Astrocyte (in vitro differentiated cells and primary cell): ENCODE data around the gene ARMC9. TPM values are rescaled to one million over a fixed set of nuclear protein-coding genes. Genes with fewer than 3 reads are reported as not detected.

ENCODE experiments used
- DNase-seq: peaks from one replicate; pipeline ENCODE4 v3.0.0-alpha.2; 2010; ENCODE audit warnings: low read depth
- FAIRE-seq: peaks from 2 replicates; lab custom pipeline; 2011; peaks lifted over from hg19 to GRCh38; lab: Jason Lieb, UNC
- H2AFZ ChIP-seq: 2 replicates; pipeline ENCODE4 v1.6.0; 2012; ENCODE audit warnings: low read depth, low read length, inconsistent platforms
- H3K27ac ChIP-seq: 2 replicates; pipeline ENCODE4 v1.5.1; 2011; ENCODE audit warnings: low read depth, low read length, inconsistent platforms
- H3K27me3 ChIP-seq: 2 replicates; pipeline ENCODE4 v1.6.0; 2011; ENCODE audit warnings: low read length, inconsistent platforms; ENCODE audit not compliant: insufficient read depth
- H3K36me3 ChIP-seq: 2 replicates; pipeline ENCODE4 v1.5.1; 2011; ENCODE audit warnings: low read length, inconsistent platforms; ENCODE audit not compliant: insufficient read depth
- H3K4me1 ChIP-seq: 2 replicates; pipeline ENCODE4 v1.5.1; 2011; ENCODE audit warnings: low read length, inconsistent platforms; ENCODE audit not compliant: insufficient read depth
- H3K4me2 ChIP-seq: 2 replicates; pipeline ENCODE4 v1.6.0; 2012; ENCODE audit warnings: low read length, inconsistent platforms
- H3K4me3 ChIP-seq: 2 replicates; pipeline ENCODE4 v1.5.1; 2011; ENCODE audit warnings: low read depth, mild to moderate bottlenecking, low read length, inconsistent platforms; ENCODE audit not compliant: insufficient read depth
- H3K79me2 ChIP-seq: 2 replicates; pipeline ENCODE4 v1.6.0; 2012; ENCODE audit warnings: mild to moderate bottlenecking, low read length, inconsistent platforms; ENCODE audit not compliant: insufficient read depth
- H3K9ac ChIP-seq: 2 replicates; pipeline ENCODE4 v1.6.0; 2012; ENCODE audit warnings: mild to moderate bottlenecking, low read length, inconsistent platforms
- H3K9me3 ChIP-seq: 2 replicates; pipeline ENCODE4 v1.5.1; 2012; ENCODE audit warnings: low read depth, mild to moderate bottlenecking, low read length, inconsistent platforms; ENCODE audit not compliant: insufficient read depth
- H4K20me1 ChIP-seq: 2 replicates; pipeline ENCODE4 v1.6.0; 2012; ENCODE audit warnings: low read length, inconsistent platforms; ENCODE audit not compliant: insufficient read depth
- H3K27ac Mint-ChIP-seq: one replicate; pipeline ENCODE4 v1.8.0; 2021; ENCODE audit warnings: mild to moderate bottlenecking, mixed read lengths; ENCODE audit not compliant: unreplicated experiment
- H3K27me3 Mint-ChIP-seq: one replicate; pipeline ENCODE4 v1.8.0; 2021; ENCODE audit warnings: low read depth, mixed read lengths; ENCODE audit not compliant: unreplicated experiment
- H3K36me3 Mint-ChIP-seq: one replicate; pipeline ENCODE4 v1.8.0; 2021; ENCODE audit warnings: low read depth, mixed read lengths; ENCODE audit not compliant: unreplicated experiment
- H3K4me1 Mint-ChIP-seq: one replicate; pipeline ENCODE4 v1.8.0; 2021; ENCODE audit warnings: low read depth, mixed read lengths; ENCODE audit not compliant: unreplicated experiment
- H3K4me3 Mint-ChIP-seq: one replicate; pipeline ENCODE4 v1.8.0; 2021; ENCODE audit warnings: mild to moderate bottlenecking, moderate library complexity, mixed read lengths; ENCODE audit not compliant: unreplicated experiment
- H3K9me3 Mint-ChIP-seq: one replicate; pipeline ENCODE4 v1.8.0; 2021; ENCODE audit warnings: mild to moderate bottlenecking, mixed read lengths; ENCODE audit not compliant: unreplicated experiment
- EZH2 ChIP-seq: IDR thresholded peaks from 2 replicates; pipeline ENCODE4 v1.6.1; 2012; ENCODE audit warnings: mild to moderate bottlenecking, low read length, inconsistent platforms; ENCODE audit not compliant: insufficient read depth
- total RNA-seq: library from RNA; stranded (reverse); gene quantifications from 2 replicates; pipeline ENCODE4 v1.2.1, GENCODE V29; 2021
- TF ChIP-seq, protein P1 (sequence below): IDR thresholded peaks from 2 replicates; pipeline ENCODE4 v1.5.1; 2011; ENCODE audit warnings: low read depth, mild to moderate bottlenecking, inconsistent platforms, low read length, moderate library complexity; ENCODE audit not compliant: insufficient read depth

Gene ARMC9
- total RNA-seq, 1 donor from 2014 or later = 52.4 TPM

- no peaks in the 10 kb centered on the region for H3K36me3 ChIP-seq
- no peaks in the 10 kb centered on the region for H3K27me3 ChIP-seq
- peaks cover 4% of the 10 kb centered on the region for H3K4me1 ChIP-seq
- H3K4me3 Mint-ChIP-seq = no peak overlapping the region
- H3K27me3 Mint-ChIP-seq = peaks cover 22% of the 10 kb centered on the region
- no peaks in the 10 kb centered on the region for H3K9me3 Mint-ChIP-seq
- FAIRE-seq (no peak), DNase-seq (no peak)
- no peak overlapping the region for H3K4me3 ChIP-seq
- TF ChIP-seq EZH2 = no peak
- TF ChIP-seq, protein P1, sequence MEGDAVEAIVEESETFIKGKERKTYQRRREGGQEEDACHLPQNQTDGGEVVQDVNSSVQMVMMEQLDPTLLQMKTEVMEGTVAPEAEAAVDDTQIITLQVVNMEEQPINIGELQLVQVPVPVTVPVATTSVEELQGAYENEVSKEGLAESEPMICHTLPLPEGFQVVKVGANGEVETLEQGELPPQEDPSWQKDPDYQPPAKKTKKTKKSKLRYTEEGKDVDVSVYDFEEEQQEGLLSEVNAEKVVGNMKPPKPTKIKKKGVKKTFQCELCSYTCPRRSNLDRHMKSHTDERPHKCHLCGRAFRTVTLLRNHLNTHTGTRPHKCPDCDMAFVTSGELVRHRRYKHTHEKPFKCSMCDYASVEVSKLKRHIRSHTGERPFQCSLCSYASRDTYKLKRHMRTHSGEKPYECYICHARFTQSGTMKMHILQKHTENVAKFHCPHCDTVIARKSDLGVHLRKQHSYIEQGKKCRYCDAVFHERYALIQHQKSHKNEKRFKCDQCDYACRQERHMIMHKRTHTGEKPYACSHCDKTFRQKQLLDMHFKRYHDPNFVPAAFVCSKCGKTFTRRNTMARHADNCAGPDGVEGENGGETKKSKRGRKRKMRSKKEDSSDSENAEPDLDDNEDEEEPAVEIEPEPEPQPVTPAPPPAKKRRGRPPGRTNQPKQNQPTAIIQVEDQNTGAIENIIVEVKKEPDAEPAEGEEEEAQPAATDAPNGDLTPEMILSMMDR = no peak
- no peak overlapping the region for H3K27ac ChIP-seq
- H3K9me3 ChIP-seq = no peaks in the 10 kb centered on the region
- H2AFZ ChIP-seq = no peak overlapping the region
- no peak overlapping the region for H3K27ac Mint-ChIP-seq
- H3K4me1 Mint-ChIP-seq = peaks cover 12% of the 10 kb centered on the region
- no peak overlapping the region for H3K9ac ChIP-seq
- H3K4me2 ChIP-seq = no peak overlapping the region
- peaks cover 4% of the 10 kb centered on the region for H3K36me3 Mint-ChIP-seq
- H4K20me1 ChIP-seq = no peaks in the 10 kb centered on the region
- H3K79me2 ChIP-seq = no peaks in the 10 kb centered on the region
These were observed 178.4 kb downstream of the ARMC9 start for GRCh38 chr2:231376857-231377256.

- Mint-ChIP-seq H3K4me3 (no peak overlapping the region), H3K9me3 (no peaks in the 10 kb centered on the region), H3K36me3 (peaks cover 3% of the 10 kb centered on the region), H3K27me3 (peaks cover 22% of the 10 kb centered on the region), H3K27ac (no peak overlapping the region), H3K4me1 (peaks cover 9% of the 10 kb centered on the region)
- TF ChIP-seq, protein P1 = no peak
- TF ChIP-seq EZH2 = no peak
- Histone ChIP-seq H2AFZ (no peak overlapping the region), H3K4me2 (no peak overlapping the region), H3K9me3 (no peaks in the 10 kb centered on the region), H3K27me3 (no peaks in the 10 kb centered on the region), H3K36me3 (no peaks in the 10 kb centered on the region), H3K79me2 (no peaks in the 10 kb centered on the region), H3K4me1 (peaks cover 4% of the 10 kb centered on the region), H3K4me3 (no peak overlapping the region), H3K9ac (no peak overlapping the region), H3K27ac (no peak overlapping the region), H4K20me1 (no peaks in the 10 kb centered on the region)
- no peak for DNase-seq
- no peak for FAIRE-seq
These were observed 179.7 kb downstream of the ARMC9 start for GRCh38 chr2:231378026-231378722.
